Right cardiac atrium (tissue), 5 donors: ENCODE results near the gene TGFBR3. TPM values are rescaled to one million over a fixed set of nuclear protein-coding genes. Genes with fewer than 3 reads are reported as not detected.

Experiments used
- ATAC-seq, 2 donors: fragments of 200-7000 bp; cut with Tn5 transposase; one replicate each; pipeline versions ENCODE4 v1.8.0 to v1.9.1; 2020; ENCODE audit warnings: moderate library complexity in 2 of 2, mild to moderate bottlenecking in 1 of 2
- DNase-seq, 3 donors: peaks; one replicate each; pipeline ENCODE4 v3.0.0-alpha.2; 2020
- H3K27ac ChIP-seq: one replicate; pipeline ENCODE4 v1.5.1; 2013; ENCODE audit warnings: mild to moderate bottlenecking, low read length, control low read depth, moderate library complexity
- H3K27me3 ChIP-seq: one replicate; pipeline ENCODE4 v1.6.1; 2013; ENCODE audit not compliant: control insufficient read depth, insufficient read depth
- H3K4me1 ChIP-seq: one replicate; pipeline ENCODE4 v1.6.1; 2013; ENCODE audit warnings: low read length; ENCODE audit not compliant: control insufficient read depth, insufficient read depth
- H3K4me3 ChIP-seq: one replicate; pipeline ENCODE4 v1.5.1; 2013; ENCODE audit warnings: low read length, control low read depth
- H3K9me3 ChIP-seq: one replicate; pipeline ENCODE4 v1.6.1; 2013; ENCODE audit warnings: low read length; ENCODE audit not compliant: control insufficient read depth
- WGBS: extraction: QIAGEN DNeasy Blood & Tissue Kit; methylation state at CpG from one replicate; pipeline ENCODE4 v1.1.7; 2013; 5-methylcytosine and 5-hydroxymethylcytosine counted together
- intact Hi-C, 4 donors: fragments of 100-400 bp; cut with DNase I; formaldehyde crosslinking; loops; one replicate each; pipeline versions ENCODE4 v1.11.0 to v1.14.0; 2022 to 2023
- polyA plus RNA-seq: library from polyadenylated mRNA; stranded (reverse); fragments of 200-250 nt; gene quantifications from one replicate; pipeline ENCODE4 v1.2.3, GENCODE V29; 2013
- total RNA-seq, 4 donors: library from RNA; stranded (reverse); fragmentation: NEBNext Ultra II Directional; extraction: Animal tissue kit (Norgen Biotek cat#: 25700); gene quantifications; one replicate each; pipeline ENCODE4 v1.2.1, GENCODE V29; 2021
- donor health status: healthy with polysubstance abuse.
- donor health status: DM: no; HTN: yes; CAD: no.
- donor health status: DM: no; HTN: no; CAD: no.
- donor health status: DM: no; HTN: yes; CAD: no; lungs with severe emphysema.
- donor health status: DM: yes; HTN: yes; CAD: no.

The TGFBR3 gene
- total and polyA plus RNA-seq, 5 donors, result 14.5 to 52.4 (median 38.9) TPM

DNA sequence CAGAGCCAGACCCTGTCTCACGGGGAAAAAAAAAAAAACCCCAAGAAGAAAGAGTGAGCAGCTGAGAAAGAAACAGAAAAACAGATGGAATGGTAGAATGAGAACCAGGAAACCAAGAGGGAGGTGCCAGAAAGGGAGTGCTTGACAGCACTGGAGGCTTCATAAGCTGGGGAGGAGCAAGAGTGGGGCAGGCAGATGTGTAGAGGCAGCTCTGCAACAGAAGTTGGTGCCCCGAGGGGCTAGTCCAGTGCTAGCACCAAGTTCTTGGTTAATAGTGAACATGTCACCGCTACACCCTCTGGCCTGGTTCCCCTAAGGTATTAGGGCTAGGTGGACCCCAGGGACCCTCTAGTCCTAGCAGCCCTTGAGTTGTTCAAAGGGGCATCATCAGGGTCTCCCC lies 98.0 kb downstream of the TGFBR3 start:
- Histone ChIP-seq H3K27me3 (no peaks in the 10 kb centered on the region), H3K9me3 (no peaks in the 10 kb centered on the region), H3K27ac (peak overlapping the region; percentile 40), H3K4me3 (no peak overlapping the region), H3K4me1 (peaks cover 14% of the 10 kb centered on the region)
- intact Hi-C loops, result no loop called here
- DNase-seq, result peak in 1 of 3 donors; percentile 62
- no peak for ATAC-seq
- 78% methylated on average over 3 of the region's 3 CpGs for WGBS

DNA sequence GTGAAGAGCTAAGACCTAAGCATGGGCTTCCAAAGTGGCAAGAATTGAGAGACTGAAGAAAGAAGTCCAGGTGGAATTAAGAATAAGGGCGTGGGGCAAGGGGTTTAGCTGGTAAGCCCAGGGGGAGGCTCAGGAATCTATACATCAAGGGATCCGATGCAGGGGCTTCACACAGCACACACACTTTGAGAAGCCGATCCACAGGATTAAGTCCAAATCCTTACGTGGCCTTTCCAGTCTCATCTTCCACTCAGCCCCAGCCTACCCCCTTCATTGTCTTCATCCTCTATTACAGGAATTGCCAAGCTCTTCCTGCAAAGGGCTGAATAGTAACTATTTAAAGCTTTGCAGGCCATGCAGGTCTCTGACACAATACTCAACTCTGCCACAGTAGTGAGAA lies 101.3 kb downstream of the TGFBR3 start:
- Histone ChIP-seq H3K9me3 (no peaks in the 10 kb centered on the region), H3K27ac (no peak overlapping the region), H3K4me3 (no peak overlapping the region), H3K27me3 (no peaks in the 10 kb centered on the region), H3K4me1 (peaks cover 16% of the 10 kb centered on the region)
- intact Hi-C loops, result no loop called here
- DNase-seq (no peak), ATAC-seq (no peak)
- 88% methylated on average over 4 of the region's 4 CpGs for WGBS

DNA sequence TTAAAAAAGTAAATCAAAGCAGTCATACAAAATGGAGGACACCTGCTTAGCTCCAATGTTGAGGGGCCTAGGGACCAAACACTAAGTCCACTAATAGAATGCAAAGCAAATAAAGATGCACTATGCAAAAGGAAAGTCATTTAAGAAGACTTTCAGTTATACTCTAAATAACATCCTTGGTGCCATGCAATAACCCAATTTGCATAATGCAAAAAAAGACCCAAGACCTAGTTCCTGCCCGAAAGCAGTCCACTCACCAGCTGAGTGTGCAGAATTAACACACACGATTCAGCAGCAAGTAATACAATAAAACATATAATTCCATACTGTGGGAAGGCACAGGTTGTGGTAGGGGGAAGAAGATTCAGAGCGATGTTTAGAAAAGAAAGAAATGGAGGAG lies 101.8 kb downstream of the TGFBR3 start:
- H3K4me3 ChIP-seq, result no peak overlapping the region
- H3K27ac ChIP-seq, result no peak overlapping the region
- no peaks in the 10 kb centered on the region for H3K9me3 ChIP-seq
- 90% methylated on average over 3 of the region's 3 CpGs for WGBS
- DNase-seq (no peak), ATAC-seq (no peak)
- intact Hi-C loops, result no loop called here
- no peaks in the 10 kb centered on the region for H3K27me3 ChIP-seq
- H3K4me1 ChIP-seq, result peaks cover 20% of the 10 kb centered on the region

DNA sequence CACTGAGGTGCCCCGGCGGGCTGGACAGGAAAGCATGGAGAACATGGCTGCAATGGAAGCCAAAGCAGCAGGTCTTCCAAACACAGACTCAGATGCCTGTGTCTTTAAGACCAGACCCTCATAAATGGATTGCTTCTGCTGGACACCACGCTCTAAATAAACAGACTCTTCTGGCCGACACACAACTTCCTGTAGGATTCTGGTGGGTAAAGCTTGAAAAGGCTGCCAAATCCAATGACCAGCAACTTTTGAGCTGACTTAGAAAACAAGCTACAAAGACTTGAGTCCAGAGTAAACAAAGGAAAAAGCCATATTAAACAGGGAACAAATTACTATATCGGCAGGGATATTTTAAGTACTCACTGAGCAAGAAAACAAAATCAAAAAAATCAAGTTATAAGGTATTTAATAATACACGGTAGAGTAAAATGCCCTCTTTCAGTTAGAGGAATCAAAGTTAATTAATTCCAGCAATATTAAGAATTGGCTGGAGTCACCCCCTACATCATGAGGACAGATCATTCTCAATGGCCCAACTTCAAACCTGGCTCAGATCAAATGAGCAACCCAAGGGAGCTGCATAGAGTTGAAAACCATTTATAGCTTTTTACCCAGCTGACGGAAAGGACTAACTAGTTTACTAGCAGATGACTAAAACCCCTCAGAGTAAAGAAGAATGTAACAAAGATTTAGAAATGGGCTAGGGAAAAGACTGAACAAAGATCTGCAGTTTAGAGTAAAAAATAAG lies 102.4 kb downstream of the TGFBR3 start:
- H3K27ac ChIP-seq, result peak overlapping the region; percentile 3
- intact Hi-C loops, result no loop called here
- no peaks in the 10 kb centered on the region for H3K9me3 ChIP-seq
- DNase-seq (no peak), ATAC-seq (peak; percentile 62 to 72)
- peaks cover 21% of the 10 kb centered on the region for H3K4me1 ChIP-seq
- 50% methylated on average over 7 of the region's 7 CpGs for WGBS
- H3K27me3 ChIP-seq, result no peaks in the 10 kb centered on the region
- H3K4me3 ChIP-seq, result no peak overlapping the region

DNA sequence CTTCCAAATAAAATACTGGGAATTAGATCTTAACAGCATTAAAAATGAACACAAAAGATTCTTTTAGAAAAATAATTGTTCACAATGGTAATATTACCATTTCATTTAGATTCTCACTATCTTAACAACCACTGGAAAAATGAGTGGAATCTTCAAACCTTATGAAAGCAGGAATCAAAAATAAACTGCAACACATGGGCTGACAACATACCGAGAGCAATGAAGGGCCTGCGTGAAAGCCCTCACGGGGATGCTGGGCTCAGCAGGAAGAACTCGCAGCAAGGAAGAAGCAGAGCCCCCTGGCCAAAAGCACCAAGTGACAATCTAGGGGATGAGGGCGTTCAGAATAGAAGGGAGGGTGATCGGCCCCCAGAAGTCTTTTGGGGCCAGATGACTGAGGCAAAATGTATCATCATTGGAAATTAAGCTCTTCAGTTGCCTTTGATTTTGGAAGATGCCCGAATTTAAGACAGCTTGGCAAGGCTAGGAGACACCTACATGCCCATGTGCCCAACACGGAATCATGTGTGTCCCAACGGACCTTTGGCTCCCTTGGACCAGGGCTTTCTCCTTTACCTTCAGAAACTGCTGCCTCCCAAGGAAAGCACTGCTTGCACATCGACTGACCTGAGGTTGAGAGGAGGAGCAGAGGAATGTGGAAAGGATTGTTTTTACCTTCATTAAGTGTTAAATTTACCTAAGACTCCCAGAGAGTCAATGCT lies 103.9 kb downstream of the TGFBR3 start:
- H3K4me1 ChIP-seq, result peaks cover 18% of the 10 kb centered on the region
- intact Hi-C loops, result no loop called here
- WGBS, result 70% methylated on average over 10 of the region's 10 CpGs
- ATAC-seq, result no peak
- no peak overlapping the region for H3K4me3 ChIP-seq
- no peaks in the 10 kb centered on the region for H3K9me3 ChIP-seq
- DNase-seq, result no peak
- no peaks in the 10 kb centered on the region for H3K27me3 ChIP-seq
- H3K27ac ChIP-seq, result peak overlapping the region; percentile 51

DNA sequence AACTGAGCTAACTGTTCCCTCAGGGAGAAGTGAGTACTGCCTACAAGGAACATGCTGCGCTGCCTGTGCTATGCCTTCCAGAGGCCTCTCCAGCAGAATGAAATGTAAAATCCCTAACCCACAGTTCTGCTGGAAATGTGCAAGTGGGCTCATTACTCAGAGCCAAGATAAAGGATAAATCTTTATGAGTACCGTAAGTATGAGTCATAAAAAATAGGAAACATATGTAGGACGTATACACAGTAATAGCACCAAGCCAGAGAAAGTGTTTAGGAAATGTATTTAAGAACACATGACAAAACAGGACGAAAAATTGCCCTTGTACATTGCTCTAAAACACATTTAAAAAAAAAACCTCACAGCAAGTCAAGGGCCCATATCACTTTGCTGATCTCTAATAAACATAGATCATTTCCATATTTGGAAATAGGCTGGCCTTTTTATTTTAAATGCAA lies 104.6 kb downstream of the TGFBR3 start:
- no peaks in the 10 kb centered on the region for H3K27me3 ChIP-seq
- no peak overlapping the region for H3K4me3 ChIP-seq
- H3K4me1 ChIP-seq, result peaks cover 19% of the 10 kb centered on the region
- DNase-seq, result no peak
- intact Hi-C loops, result no loop called here
- no peaks in the 10 kb centered on the region for H3K9me3 ChIP-seq
- H3K27ac ChIP-seq, result no peak overlapping the region
- WGBS, result 55% methylated on average over 4 of the region's 4 CpGs
- peak in 1 of 2 donors; percentile 16 for ATAC-seq

DNA sequence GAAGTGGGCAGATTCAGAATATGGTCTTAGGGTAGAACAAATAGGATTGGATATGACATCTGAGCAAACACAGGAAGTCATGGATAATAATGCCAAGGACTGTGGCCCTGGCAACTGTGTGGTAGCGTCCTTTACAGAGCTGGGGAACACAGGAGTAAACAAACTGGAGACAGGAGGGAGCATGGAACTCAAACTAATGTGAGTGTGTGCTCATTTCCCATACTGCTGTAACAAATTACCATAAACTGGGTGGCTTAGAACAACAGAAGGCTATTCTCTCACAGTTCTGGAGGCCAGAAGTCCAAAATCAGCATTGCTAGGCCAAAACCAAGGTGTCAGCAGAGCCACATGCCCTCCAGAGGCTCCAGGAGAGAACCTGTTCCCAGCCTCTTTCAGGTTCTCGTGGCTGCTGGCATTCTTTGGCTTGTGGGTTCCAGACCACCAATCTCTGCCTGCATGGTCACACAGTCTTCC lies 106.4 kb downstream of the TGFBR3 start:
- no peak overlapping the region for H3K27ac ChIP-seq
- H3K4me1 ChIP-seq, result peaks cover 19% of the 10 kb centered on the region
- WGBS, result 91% methylated on average over 2 of the region's 2 CpGs
- H3K9me3 ChIP-seq, result no peaks in the 10 kb centered on the region
- ATAC-seq (no peak), DNase-seq (no peak)
- H3K4me3 ChIP-seq, result no peak overlapping the region
- intact Hi-C loops, result no loop called here
- no peaks in the 10 kb centered on the region for H3K27me3 ChIP-seq

DNA sequence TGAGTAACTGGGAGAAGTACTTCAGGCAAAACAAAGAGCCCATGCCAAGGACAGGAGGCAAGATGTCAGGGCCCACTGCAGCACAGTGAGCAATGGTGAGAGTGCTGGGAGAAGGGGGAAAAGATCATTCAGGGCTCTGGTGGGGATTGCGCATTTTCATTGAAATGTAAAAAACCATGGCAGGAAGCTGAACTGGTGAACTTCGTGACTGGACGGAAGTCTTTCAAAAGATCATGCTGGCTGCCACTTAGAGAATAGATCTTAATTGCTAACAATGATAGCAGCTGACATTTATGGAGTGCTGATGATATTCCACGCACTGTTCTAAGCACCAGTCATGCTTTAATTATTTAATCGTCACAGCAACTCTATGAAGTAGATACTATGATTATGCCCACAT lies 107.0 kb downstream of the TGFBR3 start:
- no peak for ATAC-seq
- WGBS, result 70% methylated on average over 5 of the region's 5 CpGs
- H3K4me1 ChIP-seq, result peaks cover 15% of the 10 kb centered on the region
- H3K4me3 ChIP-seq, result no peak overlapping the region
- peak overlapping the region; percentile 46 for H3K27ac ChIP-seq
- DNase-seq, result no peak
- intact Hi-C loops, result no loop called here
- no peaks in the 10 kb centered on the region for H3K9me3 ChIP-seq
- H3K27me3 ChIP-seq, result no peaks in the 10 kb centered on the region

DNA sequence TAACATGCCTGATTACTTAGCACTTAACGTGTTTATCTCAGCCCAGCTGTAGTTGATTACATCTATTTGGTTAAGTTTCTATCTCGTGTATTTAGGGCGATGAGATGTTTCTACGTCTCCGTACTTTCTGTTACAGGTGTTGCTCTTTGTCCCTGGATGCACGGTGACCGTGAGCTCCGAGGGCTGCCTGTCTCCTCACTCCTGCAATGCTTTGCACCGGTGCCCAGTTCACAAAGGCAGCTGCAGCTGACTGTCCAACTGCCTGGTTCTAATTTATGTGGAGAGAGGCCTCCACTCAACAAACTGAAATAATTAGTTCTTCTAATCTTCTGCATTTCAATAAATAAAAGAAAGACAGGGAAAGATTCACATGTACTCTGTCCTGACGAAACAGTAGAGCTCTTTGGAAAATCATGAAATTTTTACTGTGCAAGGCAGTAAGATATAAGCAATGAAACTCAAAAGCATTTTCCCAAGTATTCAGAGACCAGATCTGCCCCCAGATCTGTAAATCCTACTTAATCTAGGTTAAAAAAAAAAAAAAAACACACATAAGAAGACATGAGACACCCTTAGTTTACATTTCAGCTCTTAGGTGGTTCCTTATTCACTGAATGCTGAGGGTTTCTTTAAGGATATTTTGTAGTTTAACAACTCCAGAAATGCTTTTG lies 108.2 kb downstream of the TGFBR3 start:
- ATAC-seq (no peak), DNase-seq (no peak)
- Histone ChIP-seq H3K27ac (no peak overlapping the region), H3K9me3 (no peaks in the 10 kb centered on the region), H3K4me3 (no peak overlapping the region), H3K27me3 (no peaks in the 10 kb centered on the region), H3K4me1 (peaks cover 15% of the 10 kb centered on the region)
- intact Hi-C loops, result no loop called here
- WGBS, result 70% methylated on average over 10 of the region's 10 CpGs

DNA sequence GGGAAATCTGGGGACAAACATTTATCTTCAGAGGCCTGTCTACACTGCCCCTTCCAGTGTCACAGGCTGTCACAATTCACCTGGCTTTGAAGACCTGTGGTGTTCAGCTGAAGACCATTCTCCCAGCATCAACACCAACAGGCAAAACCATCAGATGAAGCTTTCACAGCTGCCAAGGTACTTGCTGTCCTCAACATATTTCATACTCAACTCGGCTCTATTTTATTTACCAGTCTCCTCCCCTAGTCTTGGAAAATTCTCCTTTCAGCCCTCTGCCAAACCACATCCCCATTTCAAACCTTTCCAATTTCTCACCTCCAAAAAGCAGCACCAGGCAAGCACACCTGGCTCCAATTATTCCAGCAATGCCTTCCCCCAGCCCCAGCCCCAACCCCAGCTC lies 108.8 kb downstream of the TGFBR3 start:
- H3K27ac ChIP-seq, result no peak overlapping the region
- no peaks in the 10 kb centered on the region for H3K9me3 ChIP-seq
- H3K27me3 ChIP-seq, result no peaks in the 10 kb centered on the region
- intact Hi-C loops, result no loop called here
- ATAC-seq, result no peak
- DNase-seq, result no peak
- 54% methylated on average over 1 of the region's 1 CpG for WGBS
- H3K4me3 ChIP-seq, result no peak overlapping the region
- H3K4me1 ChIP-seq, result peaks cover 11% of the 10 kb centered on the region
